ENCODE results near the gene PPIH. TPM values are rescaled to one million over a fixed set of nuclear protein-coding genes. Genes with fewer than 3 reads are reported as not detected.

PPIH gene
- total and polyA plus RNA-seq, 2 of the 13 experiments (the other 11 are each of a cell fraction or from before 2014, with no cell fraction given): 29.9 to 72.6 TPM

DNA sequence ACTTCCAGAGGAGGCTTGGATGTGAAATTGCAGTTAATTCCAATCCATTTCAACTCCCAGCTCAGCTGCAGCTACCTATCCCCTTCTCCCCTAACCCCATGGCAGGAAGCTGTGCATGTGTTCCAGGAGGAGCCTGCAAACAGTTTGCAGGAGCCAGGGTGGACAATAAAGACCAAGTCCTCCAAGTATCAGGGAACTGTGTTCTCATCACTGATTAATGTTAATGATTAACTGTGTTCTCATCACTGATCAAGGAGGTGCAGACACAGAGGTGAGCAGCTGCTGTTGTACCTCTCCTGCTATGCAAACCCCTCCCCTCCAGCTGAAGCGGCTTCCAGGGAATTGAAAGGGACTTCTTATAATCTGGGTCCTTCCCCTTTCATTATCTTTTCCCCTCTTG, 62.6 kb downstream of the PPIH start (continued):
- TF ChIP-seq MEIS1 (CRISPR knock-in tag; IDR thresholded peaks at IDR 0.05; ENCODE audit: borderline replicate concordance) (no peak), ZNF263 (CRISPR knock-in tag; IDR thresholded peaks at IDR 0.05) (peak; percentile 64), IKZF1 (IDR thresholded peaks at IDR 0.05) (no peak), ZNF143 (CRISPR knock-in tag; IDR thresholded peaks at IDR 0.05) (no peak), RFXAP (CRISPR knock-in tag; IDR thresholded peaks at IDR 0.05; ENCODE audit: borderline replicate concordance) (no peak), SAP130 (CRISPR knock-in tag; IDR thresholded peaks at IDR 0.05; ENCODE audit: low read depth) (0 out of 2 replicates have a peak, but pooled peaks have one; percentile 20), ZNF331 (CRISPR knock-in tag; IDR thresholded peaks at IDR 0.05) (no peak), TMF1 (CRISPR knock-in tag; IDR thresholded peaks at IDR 0.05; ENCODE audit: low read depth) (no peak), KLF11 (CRISPR knock-in tag; IDR thresholded peaks at IDR 0.05) (no peak), ZBED4 (CRISPR knock-in tag; IDR thresholded peaks at IDR 0.05; ENCODE audit: borderline replicate concordance) (no peak), SUZ12 (IDR thresholded peaks at IDR 0.05; ENCODE audit: low read depth, low read length) (no peak), ZNF678 (CRISPR knock-in tag; IDR thresholded peaks at IDR 0.05) (no peak), ZNF275 (CRISPR knock-in tag; IDR thresholded peaks at IDR 0.05; ENCODE audit: borderline replicate concordance) (no peak), ONECUT2 (CRISPR knock-in tag; IDR thresholded peaks at IDR 0.05) (no peak), PAWR (CRISPR knock-in tag; IDR thresholded peaks at IDR 0.05; ENCODE audit: borderline replicate concordance) (no peak)
- TF ChIP-seq, protein P1, sequence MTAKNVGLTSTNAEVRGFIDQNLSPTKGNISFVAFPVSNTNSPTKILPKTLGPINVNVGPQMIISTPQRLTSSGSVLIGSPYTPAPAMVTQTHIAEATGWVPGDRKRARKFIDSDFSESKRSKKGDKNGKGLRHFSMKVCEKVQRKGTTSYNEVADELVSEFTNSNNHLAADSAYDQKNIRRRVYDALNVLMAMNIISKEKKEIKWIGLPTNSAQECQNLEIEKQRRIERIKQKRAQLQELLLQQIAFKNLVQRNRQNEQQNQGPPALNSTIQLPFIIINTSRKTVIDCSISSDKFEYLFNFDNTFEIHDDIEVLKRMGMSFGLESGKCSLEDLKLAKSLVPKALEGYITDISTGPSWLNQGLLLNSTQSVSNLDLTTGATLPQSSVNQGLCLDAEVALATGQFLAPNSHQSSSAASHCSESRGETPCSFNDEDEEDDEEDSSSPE (CRISPR knock-in tag; IDR thresholded peaks at IDR 0.05): no peak
- TF ChIP-seq, protein P2, sequence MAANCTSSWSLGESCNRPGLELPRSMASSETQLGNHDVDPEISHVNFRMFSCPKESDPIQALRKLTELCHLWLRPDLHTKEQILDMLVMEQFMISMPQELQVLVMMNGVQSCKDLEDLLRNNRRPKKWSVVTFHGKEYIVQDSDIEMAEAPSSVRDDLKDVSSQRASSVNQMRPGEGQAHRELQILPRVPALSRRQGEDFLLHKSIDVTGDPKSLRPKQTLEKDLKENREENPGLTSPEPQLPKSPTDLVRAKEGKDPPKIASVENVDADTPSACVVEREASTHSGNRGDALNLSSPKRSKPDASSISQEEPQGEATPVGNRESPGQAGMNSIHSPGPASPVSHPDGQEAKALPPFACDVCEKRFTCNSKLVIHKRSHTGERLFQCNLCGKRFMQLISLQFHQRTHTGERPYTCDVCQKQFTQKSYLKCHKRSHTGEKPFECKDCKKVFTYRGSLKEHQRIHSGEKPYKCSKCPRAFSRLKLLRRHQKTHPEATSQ (CRISPR knock-in tag; IDR thresholded peaks at IDR 0.05; ENCODE audit: borderline replicate concordance): no peak
- TF ChIP-seq, protein P3, sequence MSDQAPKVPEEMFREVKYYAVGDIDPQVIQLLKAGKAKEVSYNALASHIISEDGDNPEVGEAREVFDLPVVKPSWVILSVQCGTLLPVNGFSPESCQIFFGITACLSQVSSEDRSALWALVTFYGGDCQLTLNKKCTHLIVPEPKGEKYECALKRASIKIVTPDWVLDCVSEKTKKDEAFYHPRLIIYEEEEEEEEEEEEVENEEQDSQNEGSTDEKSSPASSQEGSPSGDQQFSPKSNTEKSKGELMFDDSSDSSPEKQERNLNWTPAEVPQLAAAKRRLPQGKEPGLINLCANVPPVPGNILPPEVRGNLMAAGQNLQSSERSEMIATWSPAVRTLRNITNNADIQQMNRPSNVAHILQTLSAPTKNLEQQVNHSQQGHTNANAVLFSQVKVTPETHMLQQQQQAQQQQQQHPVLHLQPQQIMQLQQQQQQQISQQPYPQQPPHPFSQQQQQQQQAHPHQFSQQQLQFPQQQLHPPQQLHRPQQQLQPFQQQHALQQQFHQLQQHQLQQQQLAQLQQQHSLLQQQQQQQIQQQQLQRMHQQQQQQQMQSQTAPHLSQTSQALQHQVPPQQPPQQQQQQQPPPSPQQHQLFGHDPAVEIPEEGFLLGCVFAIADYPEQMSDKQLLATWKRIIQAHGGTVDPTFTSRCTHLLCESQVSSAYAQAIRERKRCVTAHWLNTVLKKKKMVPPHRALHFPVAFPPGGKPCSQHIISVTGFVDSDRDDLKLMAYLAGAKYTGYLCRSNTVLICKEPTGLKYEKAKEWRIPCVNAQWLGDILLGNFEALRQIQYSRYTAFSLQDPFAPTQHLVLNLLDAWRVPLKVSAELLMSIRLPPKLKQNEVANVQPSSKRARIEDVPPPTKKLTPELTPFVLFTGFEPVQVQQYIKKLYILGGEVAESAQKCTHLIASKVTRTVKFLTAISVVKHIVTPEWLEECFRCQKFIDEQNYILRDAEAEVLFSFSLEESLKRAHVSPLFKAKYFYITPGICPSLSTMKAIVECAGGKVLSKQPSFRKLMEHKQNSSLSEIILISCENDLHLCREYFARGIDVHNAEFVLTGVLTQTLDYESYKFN (CRISPR knock-in tag; conservative IDR thresholded peaks at IDR 0.05): peak; percentile 42; the same call in 1 of the 2 replicates
